GM19467 (cell line): ENCODE measurements around the gene NPC1L1.

Source experiments
- ATAC-seq: cut with Tn5 transposase; IDR thresholded peaks from one replicate; pipeline ENCODE4 v1.9.1; 2021; ENCODE audit warnings: mild to moderate bottlenecking, moderate library complexity; ENCODE audit not compliant: unreplicated experiment

Gene NPC1L1

GRCh38 chr7:44482502-44483485 lies 58.3 kb downstream of the NPC1L1 start:
- no peak for ATAC-seq

DNA sequence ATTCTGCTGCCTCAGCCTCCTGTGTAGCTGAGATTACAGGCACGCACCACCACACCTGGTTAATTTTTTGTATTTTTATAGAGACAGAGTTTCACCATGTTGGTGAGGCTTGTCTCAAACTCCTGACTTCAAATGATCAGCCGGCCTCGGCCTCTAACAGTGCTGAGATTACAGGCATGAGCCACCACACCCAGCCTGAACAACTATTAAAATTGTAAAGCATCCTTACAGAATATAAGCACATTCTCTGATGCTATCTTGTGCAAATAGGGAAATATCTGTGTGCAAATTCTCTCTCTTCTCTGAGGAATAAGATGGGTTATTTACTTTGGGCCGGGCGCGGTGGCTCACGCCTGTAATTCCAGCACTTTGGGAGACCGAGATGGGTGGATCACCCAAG lies 63.2 kb downstream of the NPC1L1 start:
- ATAC-seq = no peak

GRCh38 chr7:44477063-44477830 lies 63.9 kb downstream of the NPC1L1 start:
- peak; percentile 71 for ATAC-seq

DNA sequence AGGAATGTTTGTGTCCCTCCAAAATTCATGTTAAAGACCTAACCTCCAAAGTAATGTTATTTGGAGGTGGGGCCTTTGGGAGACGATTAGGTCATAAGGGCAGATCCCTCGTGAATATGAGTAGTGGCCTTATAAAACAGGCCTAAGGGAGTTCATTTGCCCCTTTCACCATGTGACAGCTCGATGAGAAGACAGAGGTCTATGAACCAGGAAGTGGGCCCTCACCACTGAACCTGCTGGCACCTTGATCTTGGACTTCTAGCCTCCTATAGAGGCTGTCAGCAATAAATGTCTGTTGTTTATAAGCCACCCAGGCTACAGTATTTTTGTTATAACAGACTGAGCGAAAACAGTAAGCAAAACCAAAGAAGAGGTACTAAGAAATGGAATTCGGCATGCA lies 64.8 kb downstream of the NPC1L1 start:
- no peak for ATAC-seq

DNA sequence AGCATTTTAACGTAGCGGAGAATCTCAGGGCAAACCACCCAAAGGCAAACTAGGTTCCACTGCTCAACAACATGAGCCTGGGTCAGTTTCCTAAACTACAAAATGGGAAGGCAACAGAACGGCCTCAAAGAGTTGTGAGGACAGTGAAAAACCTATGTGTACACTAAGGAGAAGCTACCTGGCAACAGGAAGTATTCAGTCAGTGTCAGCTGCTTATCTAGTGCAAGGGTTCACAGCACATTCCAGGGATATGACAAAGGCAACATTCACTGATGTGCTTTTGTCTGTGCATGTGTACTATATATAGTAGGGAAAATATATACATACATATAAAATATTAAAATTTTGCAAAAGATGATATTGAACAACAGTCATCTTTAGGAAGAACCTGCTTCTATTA lies 67.8 kb downstream of the NPC1L1 start:
- no peak for ATAC-seq

GRCh38 chr7:44472843-44473242 lies 68.3 kb downstream of the NPC1L1 start:
- no peak for ATAC-seq

DNA sequence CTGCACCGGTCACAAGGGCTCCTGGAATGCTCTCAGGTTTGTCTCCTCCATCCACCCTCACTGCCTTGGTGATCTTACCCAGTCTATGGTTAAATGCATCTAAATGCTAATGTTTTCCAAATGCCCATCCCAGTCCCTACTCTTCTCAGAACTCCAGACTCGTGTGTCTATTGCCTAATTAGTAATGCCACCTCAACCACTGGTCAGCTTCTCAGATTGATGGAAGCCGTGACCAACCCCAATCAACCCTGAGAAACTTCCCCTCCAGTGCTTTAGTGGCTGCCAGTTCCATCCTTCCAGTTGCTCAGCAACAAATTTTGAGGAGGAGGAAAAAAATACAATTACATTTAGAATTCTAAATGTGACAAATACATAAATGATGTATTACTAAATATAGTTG lies 69.3 kb downstream of the NPC1L1 start:
- ATAC-seq = no peak

- no peak for ATAC-seq
These were observed 69.7 kb downstream of the NPC1L1 start for GRCh38 chr7:44471436-44471835.

DNA sequence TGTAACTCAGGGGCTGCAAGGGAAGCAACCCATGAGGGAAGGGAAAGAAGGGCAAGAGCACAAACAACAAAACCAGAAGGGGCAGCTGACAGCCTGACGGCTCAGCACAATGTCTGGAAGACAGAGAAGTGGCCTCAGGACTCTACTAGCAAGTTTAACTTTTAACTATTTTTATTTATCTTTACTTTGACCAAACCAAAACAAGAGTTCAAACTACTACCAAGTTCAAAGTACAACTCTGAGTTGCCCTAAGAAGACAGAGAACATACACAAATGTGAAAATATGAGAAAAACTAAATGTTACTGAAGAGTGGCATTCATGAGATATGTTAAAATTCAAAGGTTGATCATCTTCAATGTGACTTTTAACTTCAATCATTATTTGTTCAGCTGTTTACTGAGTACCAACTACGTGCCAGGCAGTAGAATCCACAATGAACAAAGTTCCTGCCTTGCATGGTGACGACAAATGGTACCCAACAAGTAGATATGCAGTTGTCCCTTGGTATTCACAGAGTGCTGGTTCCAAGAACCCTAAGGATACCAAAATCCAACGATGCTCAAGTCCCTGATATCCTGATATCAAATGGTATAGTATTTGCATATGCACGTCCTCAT lies 70.4 kb downstream of the NPC1L1 start:
- ATAC-seq = no peak

GRCh38 chr7:44470135-44470479 lies 71.0 kb downstream of the NPC1L1 start:
- ATAC-seq = no peak

DNA sequence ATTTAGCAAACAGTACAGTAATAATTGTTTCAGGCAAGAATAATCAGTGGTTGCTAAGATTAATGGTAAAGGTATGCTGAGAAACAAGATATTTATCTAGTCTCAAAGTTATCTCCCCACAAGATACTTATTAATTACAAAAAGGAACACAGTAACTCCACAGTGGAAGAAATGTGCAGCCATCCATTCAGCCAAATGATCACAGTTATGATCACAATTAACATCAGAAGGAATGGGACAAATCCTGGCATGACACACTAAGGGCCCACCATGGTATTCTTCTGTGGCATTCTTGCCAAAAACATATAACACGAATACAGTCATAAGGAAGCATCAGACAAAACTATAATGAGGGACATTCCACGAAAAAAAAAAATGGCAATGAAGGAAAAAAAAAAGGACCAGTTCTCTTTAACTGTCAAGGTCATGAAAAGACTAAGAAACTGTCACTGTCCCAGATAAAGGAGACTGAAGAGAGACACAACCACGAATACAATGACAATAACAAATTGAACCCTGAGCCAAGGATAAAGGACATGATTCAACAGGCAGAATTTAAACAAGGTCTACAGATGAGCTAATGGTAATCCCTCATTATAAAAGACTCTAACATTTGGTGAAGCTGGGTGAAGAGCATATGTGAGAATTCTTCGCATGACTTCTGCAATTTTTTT lies 71.5 kb downstream of the NPC1L1 start:
- no peak for ATAC-seq

DNA sequence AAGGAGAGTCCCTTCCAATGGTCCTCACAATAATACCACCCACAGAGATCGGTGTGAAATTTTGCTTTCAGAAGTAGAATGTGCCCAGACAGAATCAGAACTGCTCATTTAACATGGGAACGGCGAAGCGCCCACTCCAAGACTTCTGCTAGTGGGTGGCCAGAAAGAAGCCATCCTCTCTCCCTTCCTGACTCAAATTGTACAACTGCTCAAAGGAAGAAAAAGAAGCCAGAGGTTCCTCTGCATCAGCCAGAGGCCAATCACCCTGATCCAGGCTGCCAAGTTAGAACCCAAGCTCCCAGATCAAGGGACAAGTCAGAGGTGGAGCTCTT lies 73.9 kb downstream of the NPC1L1 start:
- no peak for ATAC-seq

GRCh38 chr7:44466300-44467216 lies 74.6 kb downstream of the NPC1L1 start:
- ATAC-seq = no peak

GRCh38 chr7:44465490-44465889 lies 75.6 kb downstream of the NPC1L1 start:
- ATAC-seq = no peak

DNA sequence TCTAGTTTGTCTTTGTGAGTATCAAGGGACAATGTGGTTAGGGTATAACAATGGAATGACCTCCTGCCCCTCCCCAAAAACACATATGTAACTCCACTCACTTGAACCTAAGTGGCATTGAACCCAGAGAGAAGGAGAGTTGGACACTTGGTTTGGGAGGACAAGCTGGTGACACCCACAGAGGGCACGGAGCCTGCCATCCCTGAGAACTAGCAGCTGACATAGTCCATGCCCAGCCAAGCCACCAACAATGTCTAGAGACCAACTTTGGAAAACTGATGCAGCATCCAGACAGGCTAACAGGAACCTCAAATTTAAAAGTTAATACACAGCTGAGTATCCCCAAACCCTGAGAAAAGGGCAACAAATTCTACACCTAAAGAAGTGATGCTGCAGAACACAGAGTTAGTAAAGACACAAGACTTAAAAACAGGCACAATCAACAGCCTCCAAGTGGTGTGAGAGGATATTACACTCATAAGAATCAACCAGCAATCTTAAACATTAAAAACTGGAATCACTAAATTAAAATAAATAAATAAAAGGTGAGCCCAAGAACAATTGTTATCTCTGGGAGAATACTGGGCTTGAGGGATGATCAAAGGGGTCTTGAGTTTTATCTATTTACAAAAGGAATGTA lies 77.8 kb downstream of the NPC1L1 start:
- no peak for ATAC-seq
